GM23248 (cell line): ENCODE data around the gene IL17RE. TPM values are rescaled to one million over a fixed set of nuclear protein-coding genes. Genes with fewer than 3 reads are reported as not detected.

ENCODE experiments used
- DNase-seq: peaks from one replicate; pipeline ENCODE4 v3.0.0-alpha.2; 2015
- H2AFZ ChIP-seq: fragments of 200-600 bp; sonication (generic); 2 replicates; pipeline ENCODE4 v1.6.1; 2016; ENCODE audit warnings: antibody characterized with exemption
- H3F3A ChIP-seq: fragments of 200-600 bp; sonication (generic); 2 replicates; pipeline ENCODE4 v1.6.1; 2016; ENCODE audit warnings: mild to moderate bottlenecking, antibody characterized with exemption, mixed run types; ENCODE audit not compliant: insufficient read depth
- H3K27ac ChIP-seq: fragments of 200-600 bp; sonication (generic); 2 replicates; pipeline ENCODE4 v1.5.1; 2016; ENCODE audit warnings: mild to moderate bottlenecking
- H3K27me3 ChIP-seq: fragments of 200-600 bp; sonication (generic); replicated peaks from 2 replicates; pipeline ENCODE4 v1.6.1; 2016; ENCODE audit warnings: mild to moderate bottlenecking; ENCODE audit not compliant: insufficient read depth
- H3K36me3 ChIP-seq: fragments of 200-600 bp; sonication (generic); 2 replicates; pipeline ENCODE4 v1.6.1; 2016; ENCODE audit warnings: low read depth, mild to moderate bottlenecking
- H3K4me1 ChIP-seq: fragments of 200-600 bp; sonication (generic); 2 replicates; pipeline ENCODE4 v1.6.1; 2016; ENCODE audit warnings: mild to moderate bottlenecking; ENCODE audit not compliant: insufficient read depth
- H3K4me2 ChIP-seq: fragments of 200-600 bp; sonication (generic); one replicate; pipeline ENCODE4 v1.6.1; 2016; ENCODE audit warnings: mild to moderate bottlenecking; ENCODE audit not compliant: unreplicated experiment
- H3K4me3 ChIP-seq: fragments of 200-600 bp; sonication (generic); 2 replicates; pipeline ENCODE4 v1.5.1; 2016; ENCODE audit warnings: mild to moderate bottlenecking
- H3K79me2 ChIP-seq: fragments of 200-600 bp; sonication (generic); 2 replicates; pipeline ENCODE4 v1.6.1; 2016; ENCODE audit warnings: mild to moderate bottlenecking; ENCODE audit not compliant: insufficient read depth
- H3K9ac ChIP-seq: fragments of 200-600 bp; sonication (generic); 2 replicates; pipeline ENCODE4 v1.6.1; 2016; ENCODE audit warnings: mild to moderate bottlenecking
- H3K9me2 ChIP-seq: fragments of 200-600 bp; sonication (generic); 2 replicates; pipeline ENCODE4 v1.6.1; 2016; ENCODE audit warnings: mixed run types, mild to moderate bottlenecking, moderate library complexity; ENCODE audit not compliant: insufficient read depth
- H3K9me3 ChIP-seq: fragments of 200-600 bp; sonication (generic); one replicate; pipeline ENCODE4 v1.6.1; 2017; ENCODE audit warnings: low read depth
- H4K20me1 ChIP-seq: fragments of 200-600 bp; sonication (generic); 2 replicates; pipeline ENCODE4 v1.6.0; 2016; ENCODE audit not compliant: insufficient read depth
- EZH2 ChIP-seq: fragments of 200-600 bp; sonication (generic); IDR thresholded peaks from 2 replicates; pipeline ENCODE4 v1.6.1; 2018; ENCODE audit warnings: antibody characterized with exemption, mild to moderate bottlenecking; ENCODE audit not compliant: insufficient read depth, poor library complexity, severe bottlenecking
- EZH2phosphoT487 ChIP-seq: fragments of 200-600 bp; sonication (generic); IDR thresholded peaks from 2 replicates; pipeline ENCODE4 v1.6.1; 2018; ENCODE audit warnings: antibody characterized with exemption, moderate library complexity, mild to moderate bottlenecking, low read depth; ENCODE audit not compliant: insufficient read depth
- WGBS, 2 experiments: methylation state at CpG; one replicate each; pipeline ENCODE4 v1.1.6; 2015 to 2017; ENCODE audit warnings: low lambda C conversion rate in 2 of 2, low coverage in 1 of 2; ENCODE audit errors: missing lambda C conversion rate in 2 of 2; 5-methylcytosine and 5-hydroxymethylcytosine counted together
- in situ Hi-C: fragments of 300-500 bp; cut with MboI; formaldehyde crosslinking; loops from 2 replicates; pipeline ENCODE4 v1.15.0; 2020
- polyA plus RNA-seq: library from polyadenylated mRNA; unstranded; fragments of >200 nt; fragmentation: Nextera tagmentation; extraction: Ambion mirVana; gene quantifications from 2 replicates; pipeline ENCODE4 v1.2.1, GENCODE V29; 2016
- total RNA-seq: library from RNA; depleted of rRNA; stranded (reverse); fragments of >200 nt; shearing (Covaris generic); gene quantifications from 2 replicates; pipeline ENCODE4 v1.2.3, GENCODE V29; 2014

Gene IL17RE
- total and polyA plus RNA-seq, 2 experiments from 2014 or later, result 0.24 to 5.5 TPM

GRCh38 chr3:9951126-9951525, 48.5 kb downstream of the IL17RE start:
- H3K4me1 ChIP-seq, result no peaks in the 10 kb centered on the region
- H3K4me2 ChIP-seq, result no peak overlapping the region
- in situ Hi-C loops, result no loop called here
- WGBS, 2 experiments, result 48 to 63% methylated on average over 7 of the region's 7 CpGs
- H4K20me1 ChIP-seq, result no peaks in the 10 kb centered on the region
- no peak overlapping the region for H2AFZ ChIP-seq
- H3K27ac ChIP-seq, result no peak overlapping the region
- H3K9ac ChIP-seq, result no peak overlapping the region
- no peak for DNase-seq
- no peaks in the 10 kb centered on the region for H3K9me2 ChIP-seq
- H3K4me3 ChIP-seq, result no peak overlapping the region
- H3K9me3 ChIP-seq, result no peaks in the 10 kb centered on the region
- no peaks in the 10 kb centered on the region for H3K79me2 ChIP-seq
- H3K27me3 ChIP-seq, result no peaks in the 10 kb centered on the region
- TF ChIP-seq EZH2 (no peak), EZH2phosphoT487 (no peak)
- H3K36me3 ChIP-seq, result no peaks in the 10 kb centered on the region
- 0 out of 2 replicates have a peak, but pooled peaks cover 3% of the 10 kb centered on the region for H3F3A ChIP-seq

- no peaks in the 10 kb centered on the region for H3K27me3 ChIP-seq
- peak; percentile 19 for DNase-seq
- H3K4me3 ChIP-seq, result peak overlapping the region; percentile 74
- H4K20me1 ChIP-seq, result no peaks in the 10 kb centered on the region
- no peaks in the 10 kb centered on the region for H3K4me1 ChIP-seq
- TF ChIP-seq EZH2 (no peak), EZH2phosphoT487 (no peak)
- in situ Hi-C loops, result no loop called here
- H3K9me3 ChIP-seq, result no peaks in the 10 kb centered on the region
- no peaks in the 10 kb centered on the region for H3K9me2 ChIP-seq
- peak overlapping the region; percentile 47 for H3K9ac ChIP-seq
- H3K79me2 ChIP-seq, result no peaks in the 10 kb centered on the region
- 41 to 46% methylated on average over 10 of the region's 10 CpGs for WGBS, 2 experiments
- no peaks in the 10 kb centered on the region for H3K36me3 ChIP-seq
- peak overlapping the region; percentile 82 for H3K4me2 ChIP-seq
- H2AFZ ChIP-seq, result peak overlapping the region; percentile 70
- H3K27ac ChIP-seq, result no peak overlapping the region
- 0 out of 2 replicates have a peak, but pooled peaks cover 7% of the 10 kb centered on the region for H3F3A ChIP-seq
Measured at GRCh38 chr3:9951598-9951961, 48.9 kb downstream of the IL17RE start.

- Histone ChIP-seq H3K27me3 (no peaks in the 10 kb centered on the region), H3K36me3 (no peaks in the 10 kb centered on the region), H3K9me3 (no peaks in the 10 kb centered on the region), H2AFZ (peak within 1 kb of the TSS; percentile 70), H3K4me1 (no peaks in the 10 kb centered on the region), H3K27ac (no peak within 1 kb of the TSS), H4K20me1 (no peaks in the 10 kb centered on the region), H3F3A (0 out of 2 replicates have a peak, but pooled peaks cover 8% of the 10 kb centered on the region), H3K9me2 (no peaks in the 10 kb centered on the region), H3K4me3 (peak within 1 kb of the TSS; percentile 74), H3K79me2 (no peaks in the 10 kb centered on the region), H3K4me2 (peak within 1 kb of the TSS; percentile 82), H3K9ac (peak within 1 kb of the TSS; percentile 47)
- in situ Hi-C loops, result no loop called here
- WGBS, 2 experiments, result 5 to 10% methylated on average over 31 to 51 of the region's 52 CpGs
- DNase-seq, result peak; percentile 78
- TF ChIP-seq EZH2 (no peak), EZH2phosphoT487 (no peak)
Measured at GRCh38 chr3:9951962-9952805, 49.5 kb downstream of the IL17RE start, which contains the start of gene PRRT3. PRRT3 (minus strand) TSS chr3:9952408; CDS start chr3:9950115, 2,293 bp downstream.

GRCh38 chr3:9955067-9955502, 52.4 kb downstream of the IL17RE start:
- no peak overlapping the region for H3K4me2 ChIP-seq
- no peak for DNase-seq
- TF ChIP-seq EZH2phosphoT487 (no peak), EZH2 (no peak)
- no peak overlapping the region for H2AFZ ChIP-seq
- H4K20me1 ChIP-seq, result no peaks in the 10 kb centered on the region
- H3K27ac ChIP-seq, result no peak overlapping the region
- H3K4me3 ChIP-seq, result no peak overlapping the region
- in situ Hi-C loops, result no loop called here
- no peaks in the 10 kb centered on the region for H3K79me2 ChIP-seq
- no peaks in the 10 kb centered on the region for H3K4me1 ChIP-seq
- 0 out of 2 replicates have a peak, but pooled peaks cover 8% of the 10 kb centered on the region for H3F3A ChIP-seq
- H3K9me3 ChIP-seq, result no peaks in the 10 kb centered on the region
- H3K27me3 ChIP-seq, result no peaks in the 10 kb centered on the region
- H3K9me2 ChIP-seq, result no peaks in the 10 kb centered on the region
- H3K9ac ChIP-seq, result no peak overlapping the region
- WGBS, 2 experiments, result 42 to 53% methylated on average over 12 of the region's 12 CpGs
- no peaks in the 10 kb centered on the region for H3K36me3 ChIP-seq
